NCI-H82 treated with DMSO at 0.1 percent for 48 hours (cell line): ENCODE results near the gene PTPRJ.
"Not testable (repeated sequence)": the region's sequence is repeated elsewhere in the genome, so short reads cannot be mapped to it uniquely, and the experiment has no call there.

Experiments used
- DNase-seq: peaks from one replicate; lab custom pipeline; 2025; ENCODE audit not compliant: unreplicated experiment; lab: John Stamatoyannopoulos, UW

PTPRJ gene

GRCh38 chr11:47980088-47980906, at the start of gene PTPRJ:
Gene PTPRJ, plus strand, starts transcription at chr11:47980559. Its CDS starts 354 bp downstream, at chr11:47980913.
- peak; percentile 3 for DNase-seq

GRCh38 chr11:47932544-47932943, 47.8 kb upstream of the PTPRJ start:
- no peak for DNase-seq

GRCh38 chr11:47933797-47934196, 46.6 kb upstream of the PTPRJ start:
- DNase-seq = not testable (repeated sequence)

- no peak for DNase-seq
Measured at GRCh38 chr11:47938791-47939560, 41.4 kb upstream of the PTPRJ start.

GRCh38 chr11:47940904-47941649, 39.3 kb upstream of the PTPRJ start:
- DNase-seq = no peak

GRCh38 chr11:47941907-47942558, 38.3 kb upstream of the PTPRJ start:
- no peak for DNase-seq

- no peak for DNase-seq
Measured at GRCh38 chr11:47943721-47944586, 36.4 kb upstream of the PTPRJ start.

- no peak for DNase-seq
Measured at GRCh38 chr11:47944632-47945031, 35.7 kb upstream of the PTPRJ start.

- DNase-seq = no peak
Measured at GRCh38 chr11:47946682-47947559, 33.4 kb upstream of the PTPRJ start.

- DNase-seq = no peak
Measured at GRCh38 chr11:47948137-47948536, 32.2 kb upstream of the PTPRJ start.

- DNase-seq = not testable (repeated sequence)
Measured at GRCh38 chr11:47949001-47949675, 31.2 kb upstream of the PTPRJ start.

- no peak for DNase-seq
Measured at GRCh38 chr11:47950396-47950795, 30.0 kb upstream of the PTPRJ start.

- not testable (repeated sequence) for DNase-seq
Measured at GRCh38 chr11:47951504-47951903, 28.9 kb upstream of the PTPRJ start.

GRCh38 chr11:47955061-47955755, 25.2 kb upstream of the PTPRJ start:
- no peak for DNase-seq

GRCh38 chr11:47960015-47960414, 20.3 kb upstream of the PTPRJ start:
- DNase-seq = no peak

GRCh38 chr11:47961383-47961782, 19.0 kb upstream of the PTPRJ start:
- DNase-seq = no peak

GRCh38 chr11:47964546-47964945, 15.8 kb upstream of the PTPRJ start:
- DNase-seq = no peak
